ENCODE measurements around the gene RPS15A. TPM values are rescaled to one million over a fixed set of nuclear protein-coding genes. Genes with fewer than 3 reads are reported as not detected.

The RPS15A gene
- total RNA-seq, 1 experiment from 2014 or later: 1,282 TPM

- intact Hi-C loops (cut with micrococcal nuclease; ENCODE audit: unreplicated experiment): loop anchor here (10.0 kb wide), 1 partner anchor 275 kb away; no protein-coding TSS in a partner anchor
- Histone ChIP-seq H3K27ac (ENCODE audit: low read depth, low read length, poor library complexity, severe bottlenecking) (peak overlapping the region; percentile 95), H3K27me3 (replicated peaks; ENCODE audit: insufficient read depth, low read depth, low read length, poor library complexity) (no peaks in the 10 kb centered on the region), H3K9me3 (ENCODE audit: low read depth, low read length, poor library complexity, severe bottlenecking) (no peaks in the 10 kb centered on the region), H3K4me3 (ENCODE audit: low read depth, low read length, poor library complexity, severe bottlenecking) (peak overlapping the region; percentile 94), H3K36me3 (ENCODE audit: insufficient read depth, low read length, poor library complexity, severe bottlenecking) (peaks cover 41% of the 10 kb centered on the region), H3K4me1 (ENCODE audit: insufficient read depth, low read length, poor library complexity, severe bottlenecking) (peaks cover 48% of the 10 kb centered on the region)
- ChIA-PET CTCF (no interaction called here), POLR2A (ENCODE audit: low non-redundant PET) (no interaction called here)
- BruUV-seq (replicated peaks): TSS peak; percentile 29
- TF ChIP-seq EZH2 (IDR thresholded peaks at IDR 0.05; ENCODE audit: borderline replicate concordance, low read depth, low read length, poor library complexity, severe bottlenecking) (no peak), CTCF (conservative IDR thresholded peaks at IDR 0.05; ENCODE audit: low read depth, low read length) (no peak)
- no peak for DNase-seq (ENCODE audit: low spot score)
Measured at GRCh38 chr16:18800293-18800692, 10.2 kb upstream of the RPS15A start.

- intact Hi-C loops (cut with micrococcal nuclease; ENCODE audit: unreplicated experiment): loop anchor here (10.0 kb wide), 1 partner anchor 725 kb away; the partner anchor contains the start of genes CCP110 and GDE1
- no peak for DNase-seq (ENCODE audit: low spot score)
- no peak for TF ChIP-seq EZH2 (IDR thresholded peaks at IDR 0.05; ENCODE audit: borderline replicate concordance, low read depth, low read length, poor library complexity, severe bottlenecking)
- TF ChIP-seq CTCF (conservative IDR thresholded peaks at IDR 0.05; ENCODE audit: low read depth, low read length): no peak
- peak overlapping the region; percentile 94 for H3K4me3 ChIP-seq (ENCODE audit: low read depth, low read length, poor library complexity, severe bottlenecking)
- H3K9me3 ChIP-seq (ENCODE audit: low read depth, low read length, poor library complexity, severe bottlenecking): no peaks in the 10 kb centered on the region
- peak overlapping the region; percentile 95 for H3K27ac ChIP-seq (ENCODE audit: low read depth, low read length, poor library complexity, severe bottlenecking)
- ChIA-PET POLR2A (ENCODE audit: low non-redundant PET) (no interaction called here), CTCF (no interaction called here)
- BruUV-seq (replicated peaks): no TSS peak
- no peaks in the 10 kb centered on the region for H3K27me3 ChIP-seq (replicated peaks; ENCODE audit: insufficient read depth, low read depth, low read length, poor library complexity)
- peaks cover 40% of the 10 kb centered on the region for H3K4me1 ChIP-seq (ENCODE audit: insufficient read depth, low read length, poor library complexity, severe bottlenecking)
- peaks cover 49% of the 10 kb centered on the region for H3K36me3 ChIP-seq (ENCODE audit: insufficient read depth, low read length, poor library complexity, severe bottlenecking)
Measured at GRCh38 chr16:18799500-18799899, 9.4 kb upstream of the RPS15A start.

GRCh38 chr16:18797746-18798145, 7.6 kb upstream of the RPS15A start:
- DNase-seq (ENCODE audit: low spot score): no peak
- intact Hi-C loops (cut with micrococcal nuclease; ENCODE audit: unreplicated experiment): loop anchor here (10.0 kb wide), 1 partner anchor 727 kb away; the partner anchor contains the start of genes CCP110 and GDE1
- Histone ChIP-seq H3K9me3 (ENCODE audit: low read depth, low read length, poor library complexity, severe bottlenecking) (no peaks in the 10 kb centered on the region), H3K4me3 (ENCODE audit: low read depth, low read length, poor library complexity, severe bottlenecking) (peak overlapping the region; percentile 94), H3K27me3 (replicated peaks; ENCODE audit: insufficient read depth, low read depth, low read length, poor library complexity) (no peaks in the 10 kb centered on the region), H3K36me3 (ENCODE audit: insufficient read depth, low read length, poor library complexity, severe bottlenecking) (peaks cover 66% of the 10 kb centered on the region), H3K4me1 (ENCODE audit: insufficient read depth, low read length, poor library complexity, severe bottlenecking) (peaks cover 22% of the 10 kb centered on the region), H3K27ac (ENCODE audit: low read depth, low read length, poor library complexity, severe bottlenecking) (no peak overlapping the region)
- BruUV-seq (replicated peaks): no TSS peak
- no peak for TF ChIP-seq CTCF (conservative IDR thresholded peaks at IDR 0.05; ENCODE audit: low read depth, low read length)
- no peak for TF ChIP-seq EZH2 (IDR thresholded peaks at IDR 0.05; ENCODE audit: borderline replicate concordance, low read depth, low read length, poor library complexity, severe bottlenecking)
- ChIA-PET POLR2A (ENCODE audit: low non-redundant PET) (no interaction called here), CTCF (no interaction called here)
